Mononuclear cell (primary cell): ENCODE data around the gene NCCRP1. TPM values are rescaled to one million over a fixed set of nuclear protein-coding genes. Genes with fewer than 3 reads are reported as not detected.

Experiments
- H3K27me3 ChIP-seq: 2 replicates; pipeline ENCODE4 v1.6.0; 2011; ENCODE audit warnings: low read length, control low read depth; ENCODE audit not compliant: insufficient read depth
- H3K4me1 ChIP-seq: 2 replicates; pipeline ENCODE4 v1.5.1; 2011; ENCODE audit warnings: mild to moderate bottlenecking, low read length, control low read depth; ENCODE audit not compliant: insufficient read depth
- H3K4me3 ChIP-seq: 2 replicates; pipeline ENCODE4 v1.5.1; 2011; ENCODE audit warnings: mild to moderate bottlenecking, low read length, moderate library complexity
- H3K9me3 ChIP-seq: 2 replicates; pipeline ENCODE4 v1.5.1; 2011; ENCODE audit warnings: low read depth, mild to moderate bottlenecking, control low read depth, low read length
- total RNA-seq: library from RNA; depleted of rRNA; stranded (reverse); fragments of >200 nt; gene quantifications from one replicate; pipeline ENCODE4 v1.2.3, GENCODE V29; 2012

Gene NCCRP1, protein sequence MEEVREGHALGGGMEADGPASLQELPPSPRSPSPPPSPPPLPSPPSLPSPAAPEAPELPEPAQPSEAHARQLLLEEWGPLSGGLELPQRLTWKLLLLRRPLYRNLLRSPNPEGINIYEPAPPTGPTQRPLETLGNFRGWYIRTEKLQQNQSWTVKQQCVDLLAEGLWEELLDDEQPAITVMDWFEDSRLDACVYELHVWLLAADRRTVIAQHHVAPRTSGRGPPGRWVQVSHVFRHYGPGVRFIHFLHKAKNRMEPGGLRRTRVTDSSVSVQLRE
- not detected for total RNA-seq

DNA sequence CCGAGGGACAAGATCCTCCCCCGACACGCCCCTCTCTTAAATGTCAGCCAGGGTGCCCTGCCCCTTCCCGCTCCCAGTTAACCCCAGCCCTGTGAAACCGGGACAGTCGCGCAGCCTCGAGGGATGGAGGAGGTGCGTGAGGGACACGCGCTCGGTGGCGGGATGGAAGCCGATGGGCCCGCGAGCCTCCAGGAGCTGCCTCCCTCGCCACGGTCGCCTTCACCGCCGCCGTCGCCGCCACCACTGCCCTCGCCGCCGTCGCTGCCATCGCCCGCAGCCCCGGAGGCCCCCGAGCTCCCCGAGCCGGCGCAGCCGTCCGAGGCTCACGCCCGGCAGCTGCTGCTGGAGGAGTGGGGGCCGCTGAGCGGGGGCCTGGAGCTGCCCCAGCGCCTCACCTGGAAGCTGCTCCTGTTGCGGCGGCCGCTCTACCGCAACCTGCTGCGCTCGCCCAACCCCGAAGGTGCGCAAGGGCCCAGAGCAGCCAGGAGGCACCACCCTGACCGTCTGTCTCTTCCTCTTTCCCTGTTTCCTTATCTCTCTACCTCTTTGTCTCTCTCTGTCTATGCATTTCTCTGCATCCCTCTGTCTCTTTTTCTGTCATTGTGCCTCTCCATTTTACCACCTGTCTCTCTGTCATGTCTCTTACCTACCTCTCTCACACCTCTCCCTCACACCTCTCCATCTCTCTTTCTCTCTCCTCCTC lies at the start of gene NCCRP1:
Gene NCCRP1 (plus strand): TSS at position 105 of the 703 bp plus-strand sequence. CDS start 19 bp downstream, at position 124.
- Histone ChIP-seq H3K9me3 (no peaks in the 10 kb centered on the region), H3K4me3 (no peak within 1 kb of the TSS), H3K4me1 (peaks cover 6% of the 10 kb centered on the region), H3K27me3 (peaks cover 23% of the 10 kb centered on the region)

DNA sequence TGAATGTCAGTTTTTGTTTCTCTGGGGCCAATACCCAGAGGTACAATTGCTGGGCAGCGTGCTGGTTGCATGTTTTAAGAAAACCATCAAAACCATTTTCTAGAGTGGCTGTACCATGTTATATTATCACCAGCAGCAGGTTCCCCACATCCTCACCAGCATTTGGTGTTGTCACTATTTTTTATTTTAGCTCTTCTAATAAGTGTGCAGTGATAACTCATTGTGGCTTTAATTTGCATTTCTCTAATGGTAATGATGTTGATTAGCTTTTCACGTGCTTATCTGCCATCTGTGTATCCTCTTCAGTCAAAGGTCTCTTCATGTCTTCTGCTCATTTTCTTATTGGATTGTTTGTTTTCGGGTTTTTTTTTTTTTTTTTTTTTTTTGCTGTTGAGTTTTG lies 49.3 kb upstream of the NCCRP1 start:
- no peaks in the 10 kb centered on the region for H3K9me3 ChIP-seq
- H3K4me3 ChIP-seq: no peak overlapping the region
- peaks cover 11% of the 10 kb centered on the region for H3K4me1 ChIP-seq
- H3K27me3 ChIP-seq: no peaks in the 10 kb centered on the region

DNA sequence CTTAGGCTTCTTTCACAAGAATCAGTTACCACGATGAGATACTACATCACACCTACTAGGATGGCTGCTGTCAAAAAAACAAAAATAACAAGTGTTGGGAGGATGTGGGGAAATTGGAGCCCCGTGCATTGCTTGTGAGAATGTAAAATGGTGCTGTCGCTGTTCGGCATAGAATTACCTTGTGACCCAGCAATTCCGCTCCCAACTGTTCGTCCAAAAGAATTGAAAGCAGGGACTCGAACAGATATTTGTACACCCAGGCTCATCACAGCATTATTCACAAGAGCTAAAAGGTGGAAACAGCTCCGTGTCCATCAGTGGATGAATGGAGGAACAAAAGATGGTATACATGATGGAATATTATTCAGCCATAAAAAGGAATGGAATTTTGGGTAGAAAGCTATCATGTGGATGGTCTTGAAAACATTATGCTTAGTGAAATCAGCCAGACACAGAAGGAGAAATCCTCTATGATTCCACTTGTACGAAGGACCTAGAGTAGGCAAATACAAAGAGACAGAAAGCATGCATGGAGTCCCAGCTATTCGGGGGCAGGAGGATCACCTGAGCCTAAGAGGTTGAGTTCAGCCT lies 47.7 kb upstream of the NCCRP1 start:
- no peaks in the 10 kb centered on the region for H3K27me3 ChIP-seq
- H3K4me1 ChIP-seq: peaks cover 10% of the 10 kb centered on the region
- no peak overlapping the region for H3K4me3 ChIP-seq
- no peaks in the 10 kb centered on the region for H3K9me3 ChIP-seq

DNA sequence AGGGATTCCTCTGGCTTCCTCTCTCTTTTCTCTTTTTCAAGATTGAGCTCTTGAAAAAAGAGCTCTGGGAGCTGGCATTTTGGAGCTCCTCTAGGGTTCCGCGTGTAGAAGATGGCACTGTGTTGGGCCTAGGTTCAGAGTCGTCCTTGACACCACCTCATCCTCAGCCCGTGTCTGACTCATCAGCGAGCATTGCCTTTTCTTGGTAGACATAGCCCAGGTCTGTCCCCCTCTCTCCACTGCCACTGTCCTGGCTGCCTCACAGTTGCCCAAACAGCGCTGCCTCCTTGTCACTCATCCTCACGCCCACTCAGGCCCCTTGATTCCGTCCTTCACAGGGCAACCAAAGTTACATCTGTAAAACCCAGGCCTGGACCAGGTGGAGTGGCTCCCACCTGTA lies 46.5 kb upstream of the NCCRP1 start:
- Histone ChIP-seq H3K4me3 (no peak overlapping the region), H3K4me1 (peaks cover 2% of the 10 kb centered on the region), H3K27me3 (no peaks in the 10 kb centered on the region), H3K9me3 (no peaks in the 10 kb centered on the region)

DNA sequence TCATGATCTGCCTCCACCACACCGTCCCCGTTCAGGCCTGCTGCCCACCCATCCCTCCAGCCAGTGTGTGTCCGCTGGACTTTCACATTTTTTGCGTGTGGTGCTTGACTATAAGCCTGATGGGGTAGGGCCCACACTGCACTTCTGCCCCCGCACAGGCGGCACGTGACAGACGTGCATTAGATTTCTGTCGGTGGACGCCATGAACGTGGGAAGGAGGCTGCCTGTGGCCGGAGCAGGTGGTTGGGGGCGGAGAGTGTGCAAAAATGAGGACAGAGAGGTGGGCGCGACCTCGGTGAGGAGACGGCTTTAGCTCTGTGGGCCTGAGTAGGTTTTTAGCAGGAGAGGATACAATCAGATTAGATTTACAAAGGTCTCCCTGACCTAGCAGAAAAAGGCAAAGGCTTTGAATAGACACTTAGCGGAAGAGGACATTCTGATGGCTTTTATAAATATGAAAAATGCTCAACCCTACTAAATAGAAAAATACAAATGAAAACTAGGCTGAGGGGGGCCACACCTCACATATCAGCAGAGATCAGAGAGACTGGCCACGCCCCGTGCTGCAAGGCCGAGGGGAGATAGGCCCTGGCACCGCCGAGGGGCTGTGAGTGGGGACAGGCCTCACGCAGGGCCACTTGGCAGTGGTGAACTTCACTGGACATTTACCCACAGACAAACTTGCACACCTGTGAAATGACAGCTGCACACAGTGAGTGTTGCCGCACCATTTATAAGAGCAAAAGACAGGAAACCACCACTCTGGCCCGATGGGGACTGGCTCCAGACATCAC lies 45.8 kb upstream of the NCCRP1 start:
- no peaks in the 10 kb centered on the region for H3K9me3 ChIP-seq
- no peaks in the 10 kb centered on the region for H3K4me1 ChIP-seq
- no peak overlapping the region for H3K4me3 ChIP-seq
- H3K27me3 ChIP-seq: no peaks in the 10 kb centered on the region

DNA sequence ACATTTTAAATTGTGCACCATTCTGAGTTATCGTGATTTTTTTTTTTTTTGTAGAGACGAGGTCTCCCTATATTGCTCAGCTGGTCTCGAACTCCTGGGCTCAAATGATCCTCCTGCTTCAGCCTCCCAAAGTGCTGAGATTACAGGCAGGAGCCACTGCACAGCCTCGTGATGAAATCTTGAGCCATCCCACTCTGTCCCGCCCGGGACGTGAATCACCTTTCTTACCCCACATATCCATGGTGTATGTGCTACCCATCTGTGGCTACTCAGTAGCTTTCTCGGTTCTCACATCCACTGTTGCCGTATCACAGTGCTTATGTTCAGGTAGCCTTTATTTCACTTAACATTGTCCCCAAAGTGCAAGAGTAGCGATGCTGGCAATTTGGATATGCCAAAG lies 44.7 kb upstream of the NCCRP1 start:
- Histone ChIP-seq H3K4me1 (no peaks in the 10 kb centered on the region), H3K27me3 (no peaks in the 10 kb centered on the region), H3K4me3 (no peak overlapping the region), H3K9me3 (no peaks in the 10 kb centered on the region)

DNA sequence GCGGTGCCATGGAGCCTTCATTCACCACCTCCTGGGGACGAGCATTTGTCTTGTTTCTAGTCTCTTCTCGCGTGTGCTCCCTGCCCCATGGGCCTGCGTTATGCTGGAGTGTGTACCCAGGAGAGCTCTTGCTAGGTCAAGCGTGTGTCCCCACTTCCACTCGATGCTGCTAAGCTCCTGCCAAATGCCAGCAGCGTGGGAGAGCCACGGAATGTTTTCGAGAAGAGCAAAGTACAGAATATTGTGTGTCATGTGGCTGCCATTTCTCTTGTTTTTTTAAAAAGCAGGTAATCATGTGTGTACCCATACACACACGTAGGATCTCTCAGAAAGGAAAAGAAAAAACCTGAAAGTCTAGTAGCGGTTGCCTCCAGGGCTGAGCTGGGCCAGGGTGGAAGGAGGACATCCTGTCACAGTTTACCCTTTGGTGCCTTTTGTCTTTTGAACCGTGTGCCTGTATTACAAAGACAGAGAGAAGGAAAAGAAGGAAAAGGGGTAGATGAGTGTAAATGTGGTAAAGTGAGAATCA lies 42.6 kb upstream of the NCCRP1 start:
- Histone ChIP-seq H3K27me3 (no peaks in the 10 kb centered on the region), H3K4me3 (no peak overlapping the region)

DNA sequence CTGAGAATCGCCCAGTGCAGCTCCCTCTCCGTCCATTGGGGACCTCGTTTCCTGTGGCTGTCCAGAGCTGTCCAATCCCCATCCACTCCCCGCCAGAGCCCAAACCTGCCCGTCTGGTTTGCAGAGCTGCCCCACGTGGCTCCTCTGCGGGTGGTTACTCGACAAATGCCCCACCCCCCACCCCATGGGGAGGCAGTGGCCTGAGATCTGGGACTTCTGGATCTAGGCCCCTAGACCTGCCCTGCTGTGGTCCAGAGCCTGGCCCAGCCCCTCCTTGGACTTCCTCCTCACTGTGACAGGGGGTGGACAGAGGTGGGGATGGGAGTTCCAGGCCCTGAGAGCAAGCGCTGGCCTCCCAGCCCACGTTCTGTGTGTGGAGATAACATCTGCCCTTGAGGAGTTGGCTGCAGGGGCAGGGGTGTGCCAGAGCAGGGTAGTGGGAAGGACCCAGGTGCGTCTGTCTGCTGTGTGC lies 42.1 kb upstream of the NCCRP1 start:
- Histone ChIP-seq H3K9me3 (no peaks in the 10 kb centered on the region), H3K27me3 (no peaks in the 10 kb centered on the region), H3K4me3 (no peak overlapping the region), H3K4me1 (no peaks in the 10 kb centered on the region)

More for the DNA sequence above, 42.6 kb upstream of the NCCRP1 start:
- H3K9me3 ChIP-seq: no peaks in the 10 kb centered on the region
- no peaks in the 10 kb centered on the region for H3K4me1 ChIP-seq

DNA sequence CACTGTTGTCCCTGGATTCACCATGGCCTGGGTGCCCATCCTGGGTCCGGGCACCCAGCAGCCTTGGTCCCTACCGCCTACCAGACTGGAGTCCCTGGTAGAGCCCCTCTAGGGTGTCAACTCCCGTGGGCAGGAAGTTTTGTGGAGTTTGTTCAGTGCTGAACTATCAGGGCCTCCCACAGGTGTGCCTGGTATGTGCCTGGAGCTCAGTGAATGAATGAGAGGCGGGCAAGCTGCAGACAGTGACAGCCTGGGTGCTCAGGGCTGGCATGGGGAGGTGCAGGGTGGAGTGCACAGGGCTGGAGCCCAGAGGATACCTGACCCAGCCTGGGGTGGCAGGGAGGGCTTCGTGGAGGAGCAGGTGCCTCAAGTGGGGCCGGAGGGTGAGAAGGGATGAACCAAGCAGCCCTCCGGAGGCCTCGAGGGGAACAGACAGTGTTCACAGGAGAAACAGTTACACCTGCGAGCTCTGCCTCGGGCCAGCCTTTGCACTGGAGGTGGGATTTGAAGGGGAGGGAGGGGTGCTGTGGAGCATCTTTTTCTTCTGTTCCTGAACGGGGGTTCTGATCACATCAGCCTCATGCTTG lies 41.6 kb upstream of the NCCRP1 start:
- H3K4me3 ChIP-seq: no peak overlapping the region
- H3K4me1 ChIP-seq: no peaks in the 10 kb centered on the region
- no peaks in the 10 kb centered on the region for H3K9me3 ChIP-seq
- no peaks in the 10 kb centered on the region for H3K27me3 ChIP-seq

DNA sequence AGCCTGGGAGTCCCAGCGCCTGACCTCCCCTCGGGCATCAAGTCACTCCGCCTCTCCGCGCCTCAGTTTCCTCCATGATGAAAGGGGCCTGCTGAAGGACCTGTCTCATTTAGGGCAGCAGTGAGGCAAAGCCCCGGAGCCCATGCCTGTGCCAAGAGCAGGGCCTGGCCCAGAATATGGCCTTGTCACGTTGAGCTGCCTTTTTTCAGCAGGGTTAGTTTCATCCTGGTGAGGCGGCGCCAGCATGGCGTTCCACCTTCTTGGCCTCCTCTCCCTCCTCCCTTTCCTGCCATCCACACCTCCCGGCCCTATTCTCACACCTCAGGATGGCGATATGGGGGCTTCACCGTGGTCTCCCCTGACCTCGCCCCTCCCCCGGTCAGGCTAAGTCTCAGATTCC lies 41.0 kb upstream of the NCCRP1 start:
- Histone ChIP-seq H3K4me3 (no peak overlapping the region), H3K27me3 (no peaks in the 10 kb centered on the region), H3K4me1 (peaks cover 2% of the 10 kb centered on the region), H3K9me3 (no peaks in the 10 kb centered on the region)

DNA sequence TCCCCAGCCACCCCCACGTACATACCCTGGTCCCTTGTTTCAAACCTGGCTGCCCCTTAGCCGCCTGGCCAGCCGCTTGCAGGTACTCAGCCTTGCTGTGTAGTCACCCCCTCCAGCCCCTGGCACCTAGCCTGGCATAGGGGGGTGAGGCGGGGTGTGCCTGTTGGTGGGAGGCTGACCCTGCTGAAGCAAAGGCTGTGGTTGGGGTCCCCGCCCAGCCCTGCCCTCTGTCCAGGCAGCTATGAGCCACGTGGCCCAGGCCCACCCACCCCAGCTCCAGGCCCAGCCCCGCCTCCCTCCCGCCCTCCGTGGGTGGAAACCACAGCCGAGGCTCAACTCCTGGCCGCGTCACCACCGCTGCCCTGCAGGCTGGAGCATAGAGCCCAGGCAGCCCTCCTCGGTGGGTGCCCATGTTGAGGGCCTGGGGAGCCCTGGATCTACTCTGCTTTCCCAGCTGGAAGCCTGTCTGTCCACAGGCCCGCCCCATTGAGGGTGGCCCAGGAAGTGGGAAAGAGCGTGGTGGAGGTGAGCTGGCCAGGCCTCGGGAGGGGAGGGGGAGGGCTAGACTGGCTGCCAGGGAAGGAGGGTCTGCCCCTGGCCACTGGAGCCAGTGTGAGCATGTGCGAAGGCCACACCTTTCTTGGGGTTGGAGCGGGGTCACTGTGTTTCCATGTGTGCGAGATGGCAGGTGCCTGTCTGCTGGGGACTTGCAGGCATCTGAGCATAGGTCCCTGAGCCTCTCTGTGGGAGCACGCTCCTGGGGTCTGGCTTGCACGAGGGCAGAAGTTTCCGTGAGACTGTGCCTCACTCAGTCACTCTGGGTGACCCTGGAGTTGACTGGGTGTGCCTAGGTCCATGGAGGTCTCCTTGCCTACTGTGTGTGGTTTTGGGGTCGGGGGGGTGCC lies 40.2 kb upstream of the NCCRP1 start:
- Histone ChIP-seq H3K9me3 (no peaks in the 10 kb centered on the region), H3K4me1 (peaks cover 5% of the 10 kb centered on the region), H3K27me3 (no peaks in the 10 kb centered on the region), H3K4me3 (no peak overlapping the region)

DNA sequence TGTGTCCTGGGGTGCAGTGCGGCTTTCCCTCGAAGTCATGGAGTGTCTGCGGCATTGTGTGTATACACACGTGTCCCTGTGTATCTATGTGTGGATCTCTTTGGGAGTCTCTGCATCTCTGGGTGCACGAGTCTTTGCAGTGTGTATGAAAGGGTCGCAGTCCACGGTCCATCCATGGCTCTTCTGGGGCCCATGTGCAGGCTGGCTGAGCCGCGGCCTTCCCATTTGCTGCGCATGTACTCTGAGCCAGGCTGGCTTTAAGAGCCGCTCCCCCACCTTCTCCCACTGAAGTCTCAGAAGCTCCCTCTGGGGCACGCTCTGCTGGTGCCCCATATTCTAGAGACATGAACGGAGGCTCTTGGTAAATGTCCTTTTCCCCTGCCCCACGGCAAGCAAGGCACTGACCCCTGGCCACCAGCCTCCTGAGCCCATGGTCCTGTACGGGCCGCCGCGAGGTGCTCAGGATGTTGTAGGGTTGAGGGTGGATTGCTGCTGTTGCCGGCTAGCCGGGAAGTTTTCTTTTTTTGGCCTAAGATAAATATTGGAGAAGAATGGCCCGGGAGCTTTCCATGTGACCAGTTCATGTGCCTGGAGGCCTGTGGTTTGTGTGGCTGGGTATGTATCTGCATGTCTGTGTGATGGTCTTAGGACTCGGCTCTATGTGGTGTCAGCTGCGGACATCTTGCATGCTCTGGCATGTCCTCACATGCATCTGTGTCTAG lies 39.3 kb upstream of the NCCRP1 start:
- no peak overlapping the region for H3K4me3 ChIP-seq
- no peaks in the 10 kb centered on the region for H3K9me3 ChIP-seq
- no peaks in the 10 kb centered on the region for H3K27me3 ChIP-seq
- peaks cover 5% of the 10 kb centered on the region for H3K4me1 ChIP-seq

DNA sequence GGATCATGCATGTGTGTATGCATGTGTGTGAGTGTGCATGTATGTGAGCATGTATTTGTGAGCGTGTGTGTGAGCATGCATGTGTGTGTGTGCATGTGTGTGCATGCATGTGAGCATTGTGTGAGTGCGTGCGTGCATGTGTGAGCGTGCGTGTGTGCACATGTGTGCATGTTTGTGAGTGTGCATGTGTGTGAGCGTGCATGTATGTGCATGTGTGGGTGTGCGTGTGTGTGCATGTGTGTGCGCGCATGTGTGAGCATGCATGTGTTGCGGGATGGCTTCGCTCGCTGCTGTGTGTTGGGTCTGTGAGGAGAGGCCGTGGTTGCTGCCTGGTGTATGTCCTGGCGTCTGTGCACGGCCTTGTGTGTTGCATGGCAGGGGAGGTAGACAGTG lies 38.8 kb upstream of the NCCRP1 start:
- peaks cover 5% of the 10 kb centered on the region for H3K4me1 ChIP-seq
- no peak overlapping the region for H3K4me3 ChIP-seq
- H3K27me3 ChIP-seq: no peaks in the 10 kb centered on the region
- no peaks in the 10 kb centered on the region for H3K9me3 ChIP-seq
